Measurements from ENCODE around the gene HSF5.

GRCh38 chr17:58416396-58416795 lies 71.8 kb downstream of the HSF5 start:
- TF ChIP-seq POLR2A (IDR thresholded peaks at IDR 0.05) (no peak), CTCF (IDR thresholded peaks at IDR 0.05) (no peak)
